IPS-18c (cell line): Measurements from ENCODE around the gene PRPF40B.

Source experiments
- H3K4me3 ChIP-seq: 2 replicates; pipeline ENCODE4 v1.7.0; 2013; ENCODE audit warnings: low read depth, mild to moderate bottlenecking, low read length, moderate library complexity; ENCODE audit not compliant: insufficient read depth
- H3K9me3 ChIP-seq: one replicate; pipeline ENCODE4 v1.6.1; 2013; ENCODE audit warnings: mild to moderate bottlenecking, low read length, moderate library complexity; ENCODE audit not compliant: control insufficient read depth, insufficient read depth

Gene PRPF40B

DNA sequence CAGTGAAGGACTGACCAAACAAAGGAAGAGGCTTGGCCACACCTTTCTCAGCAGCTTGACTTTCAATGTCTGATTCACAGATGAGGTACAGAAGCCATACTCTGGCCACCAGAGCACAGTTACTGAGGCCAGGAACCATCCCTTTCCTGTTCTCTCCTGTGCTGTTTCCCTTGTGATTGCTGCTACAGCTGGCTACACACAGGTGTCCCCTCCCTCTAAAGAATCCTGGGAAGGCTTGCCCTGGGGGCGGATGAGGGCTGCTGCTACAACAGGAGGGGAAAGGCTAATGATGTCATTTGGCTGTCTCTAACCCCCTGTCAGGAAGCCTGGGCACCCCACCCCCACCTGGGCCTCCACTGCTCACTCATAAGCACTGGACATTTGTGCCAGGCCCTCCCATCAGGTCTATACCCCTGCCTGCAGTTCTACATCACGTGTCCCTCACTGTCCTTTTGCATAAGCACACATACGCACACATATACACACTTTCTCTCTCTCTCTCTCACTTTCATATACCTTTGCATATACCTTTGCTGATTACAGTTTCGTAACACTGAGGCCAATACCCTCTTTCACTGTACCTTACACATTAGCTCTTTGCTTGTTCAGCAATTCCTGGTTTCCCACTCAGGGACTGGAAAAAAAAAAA is 41.4 kb downstream of the PRPF40B start:
- no peak overlapping the region for H3K4me3 ChIP-seq
- H3K9me3 ChIP-seq = no peaks in the 10 kb centered on the region

DNA sequence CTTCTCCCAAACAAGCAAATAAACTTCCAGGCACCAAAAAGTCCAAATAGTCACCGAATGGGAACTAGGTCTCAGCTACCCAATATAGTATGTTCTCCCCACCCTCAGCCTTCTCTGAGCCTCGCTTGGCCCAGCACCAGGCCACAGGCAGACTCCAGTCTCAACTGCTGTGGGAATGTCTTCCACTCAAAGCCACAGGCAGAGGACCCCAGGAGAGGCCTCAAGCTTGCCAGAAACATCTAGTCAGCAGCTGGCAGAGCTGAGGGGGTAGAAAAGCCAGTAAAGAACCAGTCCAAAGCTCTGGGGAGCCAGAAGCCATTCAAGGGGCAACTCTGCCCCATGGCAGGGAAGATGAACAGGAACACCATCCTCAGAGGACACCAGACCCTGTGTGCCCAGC is 42.0 kb downstream of the PRPF40B start:
- Histone ChIP-seq H3K9me3 (no peaks in the 10 kb centered on the region), H3K4me3 (no peak overlapping the region)

DNA sequence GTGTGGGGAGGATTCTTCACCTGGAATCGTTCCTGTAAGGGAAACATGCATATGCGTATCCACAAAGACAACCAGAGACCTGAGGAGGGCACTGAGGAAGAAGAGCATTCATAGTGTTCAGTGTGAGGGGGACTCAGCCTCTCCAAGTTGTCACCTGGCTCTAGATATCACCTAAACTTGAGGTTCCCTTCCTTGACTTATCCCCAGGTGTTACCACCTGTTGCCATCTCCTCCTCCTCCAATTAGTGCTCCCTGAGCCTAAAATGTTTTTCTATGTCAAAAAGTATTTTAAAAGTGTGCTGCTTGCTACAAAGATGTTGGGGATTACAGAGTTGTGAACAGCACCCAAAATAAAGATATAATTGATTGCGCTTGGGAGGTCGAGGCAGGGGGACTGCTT is 42.8 kb downstream of the PRPF40B start:
- Histone ChIP-seq H3K9me3 (no peaks in the 10 kb centered on the region), H3K4me3 (no peak overlapping the region)

DNA sequence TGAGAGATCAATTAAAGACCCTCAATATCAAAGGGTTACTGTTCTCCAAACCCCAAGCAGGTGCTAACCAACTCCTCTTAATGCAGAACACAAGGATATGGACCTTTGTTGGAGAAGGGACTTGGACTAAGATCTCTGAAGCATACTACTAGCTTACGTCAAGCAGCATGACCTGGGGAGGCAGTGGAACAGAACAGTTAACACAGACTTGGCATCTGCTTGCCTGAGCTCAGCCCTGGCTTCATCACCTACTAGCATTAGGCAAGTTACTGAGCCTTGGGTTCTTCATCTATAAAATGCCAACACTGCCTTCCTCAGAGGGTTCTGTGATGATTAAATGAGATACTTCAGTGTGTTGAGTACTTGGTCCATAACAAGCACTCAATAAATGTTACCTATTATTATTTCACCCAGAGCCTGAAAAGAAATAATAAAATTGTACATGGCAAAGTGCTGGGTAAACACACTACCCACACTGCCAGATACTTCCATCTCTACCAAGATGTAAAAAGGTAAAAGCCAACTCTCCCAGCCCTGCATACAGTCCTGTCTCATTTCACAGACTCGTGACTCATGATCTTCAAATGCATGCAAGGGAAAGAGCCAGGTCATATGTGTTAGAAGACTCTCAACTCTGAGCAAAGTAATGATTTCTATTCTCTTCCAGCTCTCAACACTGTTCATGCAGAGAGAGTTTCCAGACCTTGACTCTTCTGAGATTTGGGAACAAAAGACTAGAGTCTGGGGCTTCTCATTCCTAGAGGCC is 44.1 kb downstream of the PRPF40B start:
- Histone ChIP-seq H3K4me3 (no peak overlapping the region), H3K9me3 (no peaks in the 10 kb centered on the region)

DNA sequence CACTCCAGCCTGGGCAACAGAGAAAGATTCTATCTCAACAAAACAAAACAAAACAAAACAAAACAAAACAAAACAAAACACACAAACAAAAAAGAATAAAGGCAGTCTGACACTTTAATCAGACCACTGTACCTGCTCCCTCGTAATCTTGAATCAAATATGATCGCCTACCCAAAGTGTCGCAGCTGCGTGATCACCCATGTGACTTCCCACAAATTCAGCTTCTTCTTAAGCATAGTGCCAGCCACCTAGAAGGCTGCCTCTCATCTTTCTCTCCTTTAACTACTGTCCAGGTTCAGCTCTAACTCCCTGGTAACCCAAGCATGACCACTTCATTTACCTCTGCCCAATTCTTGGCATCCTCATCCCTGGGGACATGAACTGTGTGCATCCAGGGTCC is 46.4 kb downstream of the PRPF40B start:
- H3K9me3 ChIP-seq = no peaks in the 10 kb centered on the region
- H3K4me3 ChIP-seq = no peak overlapping the region

DNA sequence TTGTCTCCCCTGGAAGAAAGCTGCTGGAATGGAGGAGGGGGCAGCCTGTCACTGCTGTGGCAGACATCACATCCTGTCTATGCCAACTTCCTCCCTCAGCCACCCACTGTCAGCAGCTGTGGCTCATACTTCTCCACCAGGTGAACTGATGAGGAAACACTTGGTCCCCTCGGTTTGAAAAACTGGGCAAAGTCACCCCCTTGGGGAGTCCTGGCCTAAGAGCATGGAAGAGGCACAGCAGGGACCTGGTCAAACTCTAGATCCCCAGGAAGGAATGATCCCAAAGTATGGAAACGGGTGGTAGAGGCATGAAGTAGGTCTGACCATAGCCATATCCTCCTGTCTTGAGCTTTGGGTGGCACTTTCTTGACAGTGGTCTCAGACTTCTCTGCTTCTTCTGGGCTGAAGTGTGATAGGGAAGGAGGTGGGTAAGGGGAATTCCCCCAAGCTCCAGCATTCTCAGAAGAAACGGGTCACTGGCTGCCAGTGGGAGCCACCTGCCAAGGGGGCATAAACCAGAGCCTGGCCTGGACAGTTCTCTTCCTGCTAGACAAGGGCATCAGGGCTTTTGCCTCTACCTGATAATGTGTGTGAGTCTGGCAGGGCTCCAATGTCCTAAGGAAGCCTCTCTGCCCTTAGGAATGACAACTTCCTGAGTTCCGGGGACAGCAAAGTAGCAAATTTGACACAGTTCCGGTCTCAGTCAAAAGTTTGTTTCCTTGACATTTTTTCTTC is 47.8 kb downstream of the PRPF40B start:
- no peak overlapping the region for H3K4me3 ChIP-seq

DNA sequence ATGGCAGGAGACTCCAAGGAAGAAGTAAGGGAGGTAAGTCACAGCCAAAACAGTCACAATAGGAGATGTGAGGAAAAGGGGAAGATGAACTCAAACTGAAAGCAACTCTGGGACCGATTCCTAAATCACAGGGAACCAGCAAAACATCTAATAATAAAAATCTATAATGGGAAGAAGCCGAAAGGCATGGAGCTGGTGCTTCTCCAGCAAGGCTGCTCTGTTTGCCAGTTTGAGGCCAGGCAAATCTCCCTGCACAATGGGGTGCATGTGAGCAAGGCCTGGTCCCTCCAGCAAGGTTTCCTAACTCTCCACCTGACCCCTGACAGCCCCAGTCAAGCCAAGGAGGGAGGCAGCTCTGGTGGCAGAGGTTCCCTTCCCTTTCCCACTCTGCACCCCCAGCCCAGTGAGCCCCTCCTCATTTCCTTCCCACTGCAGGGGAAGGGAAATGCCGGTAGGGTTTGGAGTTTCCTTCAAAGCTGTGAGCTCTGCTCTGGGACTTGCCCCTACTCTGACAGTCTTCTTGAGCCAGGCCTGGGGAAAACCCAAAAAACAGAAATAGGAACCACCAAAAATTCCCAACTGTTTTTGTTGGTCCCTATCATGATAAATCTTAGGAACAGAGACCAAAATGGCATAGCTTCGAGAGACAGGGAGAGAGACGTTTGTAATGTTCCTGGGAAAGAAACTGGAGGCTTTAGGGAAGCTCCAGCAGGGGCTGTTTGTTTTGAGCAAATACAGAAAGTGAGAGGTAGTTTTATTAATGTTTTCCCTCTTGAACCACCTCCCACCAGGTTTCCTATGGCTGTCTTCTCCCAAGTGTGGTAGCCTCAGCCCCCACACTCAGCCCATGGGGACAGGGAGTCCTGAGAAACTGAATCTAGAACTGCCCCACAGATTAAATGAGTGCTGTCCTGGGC is 49.2 kb downstream of the PRPF40B start:
- H3K4me3 ChIP-seq = no peak overlapping the region
- no peaks in the 10 kb centered on the region for H3K9me3 ChIP-seq

More for the DNA sequence above, 47.8 kb downstream of the PRPF40B start:
- H3K9me3 ChIP-seq = no peaks in the 10 kb centered on the region

DNA sequence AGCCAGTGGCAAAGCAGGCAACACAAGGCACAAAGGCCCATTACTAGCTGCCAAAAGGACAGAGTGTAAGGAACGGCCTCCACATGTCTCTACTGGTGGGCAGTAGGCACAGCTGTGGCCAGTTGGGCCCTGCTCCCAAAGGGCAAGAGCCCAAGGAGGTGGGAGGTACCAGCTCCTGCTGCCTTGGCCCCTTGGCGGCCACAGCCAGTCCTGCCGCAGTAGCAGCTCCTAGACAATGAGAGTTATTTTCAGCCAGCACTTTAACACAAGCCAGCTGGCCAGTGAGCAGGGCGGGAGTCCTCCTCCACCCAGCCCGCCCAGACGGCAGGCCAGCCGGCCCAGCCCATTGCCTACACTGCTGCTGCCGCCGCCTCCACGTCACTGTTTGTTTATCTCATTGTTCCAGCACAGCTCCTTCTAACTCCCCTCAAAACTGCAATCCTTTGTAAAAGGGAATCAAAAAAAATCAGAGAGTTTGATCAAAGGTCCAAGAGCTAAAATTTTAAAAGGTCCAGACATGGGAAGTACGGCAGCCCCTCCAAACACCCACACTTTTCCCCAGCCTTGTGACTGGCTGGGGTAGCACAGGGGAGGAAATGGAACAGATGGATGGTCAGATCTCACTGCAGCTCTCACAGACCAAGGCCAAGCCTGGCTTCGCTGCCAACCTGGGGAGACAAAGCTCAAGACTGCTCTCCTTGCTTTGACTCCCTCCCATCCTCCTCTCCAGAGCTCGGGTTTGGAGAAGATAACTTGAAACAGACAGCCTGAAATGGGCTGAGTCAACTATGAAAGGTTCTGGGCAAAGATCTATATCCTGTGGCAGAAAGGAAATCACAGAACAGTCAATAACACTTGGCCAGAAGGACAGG is 50.3 kb downstream of the PRPF40B start:
- peak overlapping the region; percentile 0; the same call in 1 of the 2 replicates for H3K4me3 ChIP-seq
- no peaks in the 10 kb centered on the region for H3K9me3 ChIP-seq

DNA sequence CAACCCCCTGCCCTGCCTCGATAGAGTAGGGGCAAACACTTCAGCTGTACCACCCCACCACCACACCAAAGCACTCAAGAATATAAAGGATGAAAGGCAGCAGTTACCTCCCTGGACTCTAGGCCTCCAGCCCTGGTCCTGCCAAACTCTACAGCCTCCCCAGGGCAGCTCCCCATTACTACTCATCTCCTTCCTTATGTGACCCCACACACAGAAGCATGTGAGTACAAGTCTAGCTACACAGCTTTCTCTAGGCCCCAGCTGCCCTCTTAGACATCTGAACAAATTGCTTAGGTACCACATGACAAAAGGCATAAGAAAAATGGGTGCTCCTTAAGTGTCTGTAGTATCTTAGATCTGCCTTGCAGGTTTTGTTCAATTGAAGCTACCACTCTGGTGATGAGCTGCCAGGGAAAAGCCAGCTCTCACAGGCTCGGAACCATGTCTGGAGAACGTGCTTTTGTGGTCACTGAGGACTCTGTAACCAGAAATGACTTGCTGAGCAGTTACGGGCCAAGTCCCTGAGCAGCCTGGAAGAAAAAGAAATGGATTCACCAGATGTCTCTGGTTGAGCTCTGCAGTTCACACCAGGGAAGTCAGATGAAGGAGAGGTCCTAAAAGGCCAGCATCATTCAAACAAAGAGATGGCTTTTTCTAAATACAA is 51.1 kb downstream of the PRPF40B start:
- no peak overlapping the region for H3K4me3 ChIP-seq
- H3K9me3 ChIP-seq = no peaks in the 10 kb centered on the region

DNA sequence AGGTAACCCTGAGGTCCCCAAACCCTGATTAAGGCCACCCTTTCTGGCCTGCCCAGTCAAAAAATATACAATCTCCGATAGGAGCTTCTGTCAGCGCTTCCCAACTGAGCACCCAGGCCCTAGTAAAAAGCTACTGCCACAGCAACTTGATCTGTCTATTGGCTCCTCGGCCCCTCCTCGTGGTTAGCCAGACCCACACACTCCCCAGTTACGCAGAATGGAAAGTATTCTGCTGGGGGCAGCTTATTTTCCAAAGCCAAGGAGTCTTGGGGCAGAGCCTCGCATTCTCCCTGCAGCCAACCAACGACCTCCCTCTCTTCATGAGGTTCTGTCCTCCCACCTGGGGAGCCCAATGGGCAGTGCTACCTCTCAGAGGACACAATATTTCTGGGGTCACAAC is 51.8 kb downstream of the PRPF40B start:
- no peaks in the 10 kb centered on the region for H3K9me3 ChIP-seq
- no peak overlapping the region for H3K4me3 ChIP-seq

DNA sequence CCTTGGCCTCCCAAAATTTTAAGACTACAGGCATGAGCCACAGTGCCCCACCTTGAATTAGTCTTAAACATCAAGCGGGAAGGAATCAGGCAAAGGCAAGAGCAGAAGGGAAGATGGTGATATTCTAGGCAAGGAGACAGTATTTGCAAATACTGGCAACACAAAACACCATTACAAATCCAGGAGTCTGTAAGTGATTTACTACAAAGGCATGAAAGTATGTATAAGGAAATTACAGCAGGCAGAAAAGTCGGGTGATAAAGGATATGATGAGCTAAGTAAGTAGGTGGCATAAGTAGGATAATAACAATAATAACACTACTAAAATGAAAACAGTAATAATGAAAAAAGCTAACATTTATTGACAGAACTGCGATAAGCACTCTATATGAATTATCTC is 55.4 kb downstream of the PRPF40B start:
- H3K9me3 ChIP-seq = no peaks in the 10 kb centered on the region
- H3K4me3 ChIP-seq = no peak overlapping the region

DNA sequence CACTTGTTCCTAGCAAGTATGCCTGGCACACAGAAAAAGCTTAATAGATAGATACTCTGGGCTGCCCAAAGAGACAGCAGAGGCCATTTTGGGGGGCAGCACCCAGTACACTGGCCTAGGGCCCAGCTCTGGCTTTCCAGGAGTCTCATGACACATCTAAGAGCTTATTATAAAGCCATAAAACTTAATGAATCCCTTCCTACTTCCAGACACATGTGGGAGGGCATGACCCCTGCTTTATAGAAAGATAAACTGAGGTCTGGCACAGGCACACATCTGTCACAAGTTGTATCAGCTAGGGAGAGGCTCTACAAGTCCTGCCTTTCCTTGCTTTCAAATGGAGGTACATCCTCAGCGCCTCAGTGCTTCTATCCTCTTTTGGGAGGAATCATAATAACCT is 56.7 kb downstream of the PRPF40B start:
- H3K9me3 ChIP-seq = no peaks in the 10 kb centered on the region
- no peak overlapping the region for H3K4me3 ChIP-seq

DNA sequence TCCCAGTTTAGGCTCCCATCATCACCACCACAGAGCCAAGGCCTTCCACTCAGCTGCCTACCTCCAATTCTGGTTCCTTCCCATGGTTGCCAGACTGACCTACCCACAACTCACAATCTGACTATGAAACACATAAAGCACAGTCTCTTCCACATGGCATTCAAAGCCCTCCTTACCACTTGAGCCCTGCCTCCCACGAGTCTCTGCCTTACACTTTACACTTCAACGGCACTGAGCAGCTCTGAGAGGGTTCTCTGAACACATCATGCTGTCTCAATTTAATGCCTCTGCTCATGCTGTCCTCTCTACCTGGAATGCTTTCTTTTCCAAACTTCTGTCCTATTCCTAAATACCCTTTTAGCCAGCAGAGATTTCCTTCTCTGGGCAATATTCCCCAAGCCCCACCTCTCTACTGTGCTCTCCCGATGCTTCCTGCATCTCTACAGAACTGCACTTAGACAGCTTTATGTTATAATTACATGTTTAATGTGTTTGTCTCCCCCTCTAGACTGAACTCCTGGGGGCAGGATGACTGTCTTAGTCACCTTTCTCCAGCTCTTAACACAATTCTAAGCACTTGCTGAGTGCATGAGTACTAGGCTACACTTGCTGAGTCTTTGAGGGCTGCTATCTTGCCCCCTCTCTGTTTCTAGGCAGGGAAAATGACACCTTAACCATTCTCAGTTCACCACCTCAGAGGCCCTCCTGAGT is 60.4 kb downstream of the PRPF40B start:
- Histone ChIP-seq H3K4me3 (no peak overlapping the region), H3K9me3 (no peaks in the 10 kb centered on the region)

DNA sequence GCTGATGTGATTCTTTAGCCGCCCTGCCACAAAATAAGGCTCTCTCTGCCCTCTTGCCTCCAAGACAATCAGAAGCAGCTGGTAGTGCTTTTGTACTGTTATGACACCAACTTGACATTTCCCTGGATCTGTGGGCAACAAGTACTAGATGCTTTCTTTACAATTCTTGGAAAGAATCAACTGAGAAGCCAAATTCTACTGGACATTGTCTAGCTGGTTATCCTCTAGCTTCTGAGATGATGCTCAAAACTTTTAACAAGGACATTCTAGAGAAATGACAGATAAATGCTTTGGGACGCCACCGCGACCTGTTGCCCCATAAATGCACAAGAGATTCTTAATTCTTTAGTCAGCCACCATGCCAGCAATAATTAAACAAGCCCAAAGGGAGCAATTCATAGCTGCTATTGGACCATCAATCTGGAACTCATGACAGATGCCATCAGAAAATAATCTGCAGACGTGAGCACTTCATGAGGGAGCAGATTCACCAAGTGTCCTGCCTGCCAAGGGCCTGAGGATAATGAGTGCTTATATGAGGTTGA is 61.0 kb downstream of the PRPF40B start:
- Histone ChIP-seq H3K4me3 (no peak overlapping the region), H3K9me3 (no peaks in the 10 kb centered on the region)

DNA sequence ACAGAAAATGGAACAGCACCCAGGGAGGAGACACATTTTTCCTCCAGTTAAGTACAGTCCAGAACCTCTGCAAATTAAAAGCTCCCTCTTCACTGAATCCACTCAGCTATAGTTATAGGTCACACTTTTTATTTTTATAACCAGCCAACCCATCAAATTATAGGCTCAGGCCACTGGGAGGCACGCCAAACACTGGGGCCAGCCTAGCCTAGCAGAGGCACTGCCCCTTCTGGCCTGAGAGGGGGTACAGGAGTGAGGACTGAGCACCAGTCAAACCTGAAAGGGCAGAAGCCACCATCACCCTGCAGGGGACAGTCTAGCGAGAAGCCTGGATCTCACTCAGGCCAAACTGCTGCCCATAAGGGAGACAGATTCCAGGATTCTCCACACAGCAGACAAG is 64.6 kb downstream of the PRPF40B start:
- H3K4me3 ChIP-seq = no peak overlapping the region
- no peaks in the 10 kb centered on the region for H3K9me3 ChIP-seq
